Body of pancreas (tissue), 2 donors: ENCODE data around the gene CSF2. TPM values are rescaled to one million over a fixed set of nuclear protein-coding genes. Genes with fewer than 3 reads are reported as not detected.

Experiments used
- small RNA-seq: library from RNA; depleted of rRNA; stranded (forward); fragments of <200 nt; gene quantifications from one replicate; pipeline ENCODE3, GENCODE V24; 2016
- total RNA-seq, 2 donors: library from RNA; depleted of rRNA; stranded (reverse); fragments of >200 nt; gene quantifications; one replicate each; pipeline ENCODE4 v1.1.0, GENCODE V29; 2016

The CSF2 gene
- total RNA-seq, 2 donors from 2014 or later: not detected

Small RNA genes within 50 kb of the gene (small RNA-seq; reads per million reads assigned to genes)
- not detected for gene RF00285

Other genes with a start within 250 kb of the CSF2 start
- gene MEIKIN, start 128.1 kb upstream of the CSF2 start, total RNA-seq: 10 to 100 TPM in 1 of 2 donors, not detected in 1; 39.2 TPM
- 1 to 10 TPM; 2.0 to 2.1 TPM for gene ACSL6, start 62.1 kb upstream of the CSF2 start, total RNA-seq
- gene IL3, start 13.1 kb upstream of the CSF2 start, total RNA-seq: not detected
- gene P4HA2, start 154.1 kb downstream of the CSF2 start, total RNA-seq: 10 to 100 TPM; 32.3 to 57.9 TPM
- gene PDLIM4, start 183.9 kb downstream of the CSF2 start, total RNA-seq: 1 to 10 TPM; 4.2 to 4.3 TPM
- gene SLC22A4, start 220.6 kb downstream of the CSF2 start, total RNA-seq: not detected